Erythroblast (primary cell): ENCODE data around the gene STK11.

Experiments used
- GATA1 ChIP-seq: IDR thresholded peaks from 2 replicates; pipeline ENCODE4 v1.6.1; 2011; ENCODE audit warnings: low read depth, mild to moderate bottlenecking, control low read depth, low read length, moderate library complexity
- POLR2A ChIP-seq: IDR thresholded peaks from 2 replicates; pipeline ENCODE4 v1.6.1; 2011; ENCODE audit warnings: mild to moderate bottlenecking, low read length

DNA sequence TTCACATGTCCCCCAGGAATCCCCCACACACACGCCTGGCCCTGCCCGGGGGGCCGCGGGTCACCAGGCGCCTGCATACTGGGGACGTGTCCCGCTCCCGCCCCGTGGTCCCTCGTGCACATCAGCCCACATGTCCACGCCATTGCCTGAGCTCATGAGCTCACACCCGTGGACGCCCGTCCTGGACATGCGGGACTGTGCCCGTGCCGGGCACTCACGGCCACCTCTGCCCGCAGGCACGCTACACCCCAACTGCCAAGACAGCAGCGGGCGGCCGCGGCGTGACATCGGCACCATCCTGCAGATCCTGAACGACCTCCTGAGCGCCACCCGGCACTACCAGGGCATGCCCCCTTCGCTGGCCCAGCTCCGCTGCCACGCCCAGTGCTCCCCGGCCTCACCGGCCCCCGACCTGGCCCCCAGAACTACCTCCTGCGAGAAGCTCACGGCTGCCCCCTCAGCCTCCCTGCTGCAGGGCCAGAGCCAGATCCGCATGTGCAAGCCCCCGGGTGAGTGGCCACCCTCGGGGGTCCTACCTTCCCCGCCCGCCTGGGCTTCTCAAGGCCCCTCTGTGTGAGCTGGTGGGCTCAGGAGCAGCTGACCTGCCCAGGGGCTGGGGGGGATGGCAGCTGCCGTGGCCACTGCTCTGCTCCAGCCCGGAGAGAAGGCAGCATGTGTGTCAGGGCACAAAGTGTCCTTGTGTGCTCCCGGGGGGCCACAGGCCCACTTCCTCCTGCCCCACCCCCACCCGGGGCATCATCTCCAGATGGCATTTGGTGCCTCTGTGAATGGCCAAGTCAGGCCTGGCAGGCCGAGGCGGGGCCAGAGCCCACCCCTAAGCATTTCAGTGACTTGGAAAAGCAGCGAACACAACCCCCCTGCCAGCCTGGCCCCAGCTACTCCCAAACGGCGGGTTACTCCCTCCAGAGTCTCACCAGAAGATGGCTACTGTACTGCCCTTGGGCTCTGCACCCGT lies 49.9 kb downstream of the STK11 start:
- TF ChIP-seq POLR2A, result no peak
- TF ChIP-seq GATA1, result no peak
